HG03442 (cell line): ENCODE results near the gene CHD9NB.
A peak's percentile ranks its signal among the peaks of the same experiment; 100 is the strongest.

Experiments
- ATAC-seq: cut with Tn5 transposase; IDR thresholded peaks from one replicate; pipeline ENCODE4 v1.9.1; 2021; ENCODE audit warnings: mild to moderate bottlenecking, moderate library complexity; ENCODE audit not compliant: unreplicated experiment

CHD9NB gene

DNA sequence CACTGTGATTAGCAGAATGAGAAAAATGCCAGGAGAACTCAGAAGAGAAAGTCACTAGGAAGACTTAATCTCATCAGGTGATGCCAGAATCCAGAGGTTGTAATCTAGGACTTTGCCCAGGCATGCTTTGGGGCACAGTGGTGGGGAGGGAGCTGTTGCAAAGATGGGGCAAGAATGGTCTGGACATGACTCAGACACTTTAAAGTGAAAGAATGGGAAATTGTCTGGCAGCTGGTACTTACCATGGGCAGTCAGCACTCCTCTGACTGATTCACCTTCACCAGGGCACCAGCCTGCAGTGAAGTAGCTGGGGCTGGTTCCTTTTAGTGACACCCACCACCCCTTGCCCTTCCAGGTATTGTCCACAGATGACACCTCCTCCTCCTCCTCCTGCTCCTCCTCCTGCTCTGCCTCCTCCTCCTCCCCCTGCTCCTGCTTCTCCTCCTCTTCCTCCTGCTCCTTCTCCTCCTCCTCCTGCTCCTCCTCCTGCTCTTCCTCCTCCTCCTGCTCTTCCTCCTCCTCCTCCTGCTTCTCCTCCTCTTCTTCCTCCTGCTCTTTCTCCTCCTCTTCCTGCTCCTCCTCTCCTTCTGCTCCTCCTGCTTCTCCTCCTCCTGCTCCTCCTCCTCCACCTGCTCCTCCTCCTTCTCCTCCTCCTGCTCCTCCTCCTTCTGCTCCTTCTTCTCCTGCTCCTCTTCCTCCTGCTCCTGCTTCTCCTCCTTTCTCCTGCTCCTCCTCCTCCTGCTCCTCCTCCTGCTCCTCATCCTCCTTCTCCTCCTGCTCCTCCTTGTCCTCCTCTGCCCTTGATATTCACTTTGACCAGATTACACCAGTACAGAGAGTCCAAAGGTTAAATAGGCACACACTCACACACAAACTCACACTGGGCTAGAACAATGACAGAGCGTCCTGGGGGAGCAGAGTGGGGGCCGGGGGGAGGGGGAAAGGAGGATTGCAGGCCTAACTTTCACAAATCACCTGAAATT, at the start of gene CHD9NB:
Gene CHD9NB (minus strand): TSS at position 379 of the 983 bp plus-strand sequence. CDS start 8,739 bp downstream, outside the sequence.
- peak; percentile 32 for ATAC-seq

DNA sequence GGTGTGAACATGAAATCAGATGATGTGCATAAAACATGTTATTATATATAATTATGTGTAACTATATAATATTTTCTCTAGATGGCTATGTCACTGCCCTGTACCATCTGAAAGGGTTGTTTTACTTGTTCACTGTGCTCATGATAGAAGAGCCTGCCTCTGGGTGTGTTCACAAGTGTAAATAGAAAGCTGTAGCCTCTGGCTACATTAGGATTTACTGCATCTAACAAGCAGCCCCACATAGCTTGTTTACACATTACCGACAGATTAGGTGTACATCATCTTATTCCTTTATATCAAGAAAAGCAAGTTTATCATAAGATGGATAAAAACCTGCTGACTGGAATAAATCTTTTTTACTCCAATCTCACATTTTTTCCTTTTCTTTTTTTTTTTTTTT, 48.2 kb upstream of the CHD9NB start:
- ATAC-seq: no peak

DNA sequence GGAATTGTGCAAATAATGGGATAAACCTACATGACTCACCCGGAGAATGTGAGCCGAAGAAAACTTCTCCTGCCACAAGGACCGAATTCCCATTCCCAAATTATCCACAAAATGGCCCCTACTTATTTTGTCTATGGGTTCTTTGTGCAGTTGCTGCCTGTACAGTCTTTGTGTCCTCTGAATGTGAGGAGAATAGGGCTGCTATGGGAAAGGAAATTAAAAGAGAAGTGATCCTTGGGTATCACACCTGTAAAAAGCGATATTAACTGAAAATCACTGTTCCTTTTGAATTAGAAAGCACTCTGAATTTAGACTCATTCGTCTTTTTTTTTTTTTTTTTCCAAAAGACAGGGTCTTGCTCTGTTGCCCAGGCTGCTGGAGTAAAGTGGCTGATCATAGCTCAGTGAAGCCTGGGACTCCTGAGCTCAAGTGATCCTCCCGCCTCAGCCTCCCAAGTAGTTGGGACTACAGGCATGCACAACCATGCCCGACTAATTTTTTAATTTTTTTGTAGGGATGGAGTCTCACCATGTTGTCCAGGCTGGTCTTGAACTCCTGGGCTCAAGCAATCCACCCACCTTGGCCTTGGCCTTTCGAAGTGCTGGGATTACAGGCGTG, 47.5 kb upstream of the CHD9NB start:
- no peak for ATAC-seq

DNA sequence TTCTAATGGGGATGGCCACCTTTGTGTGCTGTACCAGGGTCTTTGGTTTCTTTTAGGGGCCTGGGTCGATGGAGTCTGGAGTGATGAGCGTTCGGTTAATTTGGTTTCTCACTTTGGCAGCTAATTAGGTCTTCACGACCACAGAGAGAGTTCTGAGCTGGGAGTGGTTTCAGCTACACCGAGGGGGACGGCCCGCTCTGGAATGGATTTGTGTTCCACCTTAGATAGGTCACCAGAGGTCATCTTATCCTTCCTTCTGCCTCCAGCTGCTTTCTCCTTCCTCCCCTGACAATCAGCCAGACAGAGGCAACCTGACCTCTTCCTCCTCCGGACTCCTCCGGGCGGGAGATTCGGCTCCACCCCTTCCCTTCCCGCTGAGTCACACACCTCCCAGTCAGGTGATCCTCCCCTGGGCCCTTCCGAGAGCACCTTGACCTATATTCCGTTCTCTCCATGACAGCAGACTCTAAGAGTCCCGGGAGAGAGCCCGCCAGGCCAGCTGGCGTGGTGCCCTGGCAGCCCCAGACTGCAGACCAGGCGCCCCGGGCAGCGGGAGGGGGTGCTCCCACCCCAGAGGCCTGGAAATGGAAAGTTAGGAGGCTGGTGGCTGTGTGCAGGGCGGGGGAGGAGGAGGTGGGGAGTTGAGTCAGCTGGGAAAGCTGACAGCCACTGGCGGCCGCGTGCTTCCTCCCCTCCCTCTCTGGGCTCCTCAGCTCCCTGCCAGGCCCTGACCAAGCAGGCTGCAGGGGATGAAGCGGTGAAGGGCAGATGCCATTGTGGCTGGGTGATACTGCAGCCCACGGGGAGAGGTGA, 46.8 kb upstream of the CHD9NB start:
- peak; percentile 45 for ATAC-seq

DNA sequence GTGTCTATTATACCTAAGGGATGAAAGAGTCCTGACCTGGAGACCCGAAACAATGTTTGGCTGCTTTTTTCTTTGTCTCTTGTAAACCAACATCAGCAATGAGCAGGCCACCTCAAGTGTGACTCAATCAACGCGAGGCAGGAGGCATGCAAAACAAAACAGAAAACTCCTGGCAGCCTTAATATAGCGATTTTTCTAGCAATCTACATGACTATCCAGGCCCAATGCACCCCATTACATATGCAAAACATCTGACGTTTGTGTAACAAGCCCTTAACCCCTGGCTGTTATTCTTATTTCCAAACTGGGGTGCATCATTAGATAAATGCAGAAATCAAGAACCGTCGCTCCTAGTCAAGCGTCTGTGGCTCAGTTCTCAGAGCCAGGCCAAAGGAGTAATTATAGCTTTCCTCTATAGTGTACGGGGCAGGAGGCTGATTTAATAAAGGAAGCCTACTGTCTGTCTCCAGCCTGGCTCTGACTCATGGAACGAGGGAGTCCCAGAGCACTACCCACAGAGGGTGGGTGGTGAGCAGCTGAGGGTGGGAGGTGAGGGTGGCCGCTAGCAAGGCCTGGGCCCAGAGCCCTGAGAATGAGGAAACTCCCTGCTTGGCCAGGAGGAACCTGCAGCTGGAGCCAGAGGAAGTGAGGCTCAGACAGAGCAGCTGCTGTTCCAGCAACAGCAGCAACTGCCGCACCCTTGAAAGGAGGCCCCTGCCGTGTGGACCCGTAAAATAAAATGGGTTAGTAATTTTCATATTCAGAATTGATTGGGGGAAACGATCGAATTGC, 46.0 kb upstream of the CHD9NB start:
- peak; percentile 57 for ATAC-seq

DNA sequence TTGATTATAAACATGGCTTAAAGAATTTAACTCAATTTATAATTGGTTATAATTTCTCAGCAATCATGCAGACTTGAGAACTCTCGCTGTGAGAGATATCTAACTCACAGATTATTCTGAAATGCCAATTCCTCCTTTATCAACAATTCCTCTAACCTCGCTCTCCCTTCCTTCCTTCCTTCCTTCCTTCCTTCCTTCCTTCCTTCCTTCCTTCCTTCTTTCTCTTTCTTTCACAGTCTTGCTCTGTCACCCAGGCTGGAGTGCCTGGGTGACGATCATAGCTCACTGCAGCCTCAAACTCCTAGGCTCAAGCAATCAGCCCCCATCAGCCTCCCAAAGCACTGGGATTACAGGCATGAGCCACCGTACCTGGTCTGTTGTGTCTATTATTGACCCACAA, 44.5 kb upstream of the CHD9NB start:
- ATAC-seq: no peak

DNA sequence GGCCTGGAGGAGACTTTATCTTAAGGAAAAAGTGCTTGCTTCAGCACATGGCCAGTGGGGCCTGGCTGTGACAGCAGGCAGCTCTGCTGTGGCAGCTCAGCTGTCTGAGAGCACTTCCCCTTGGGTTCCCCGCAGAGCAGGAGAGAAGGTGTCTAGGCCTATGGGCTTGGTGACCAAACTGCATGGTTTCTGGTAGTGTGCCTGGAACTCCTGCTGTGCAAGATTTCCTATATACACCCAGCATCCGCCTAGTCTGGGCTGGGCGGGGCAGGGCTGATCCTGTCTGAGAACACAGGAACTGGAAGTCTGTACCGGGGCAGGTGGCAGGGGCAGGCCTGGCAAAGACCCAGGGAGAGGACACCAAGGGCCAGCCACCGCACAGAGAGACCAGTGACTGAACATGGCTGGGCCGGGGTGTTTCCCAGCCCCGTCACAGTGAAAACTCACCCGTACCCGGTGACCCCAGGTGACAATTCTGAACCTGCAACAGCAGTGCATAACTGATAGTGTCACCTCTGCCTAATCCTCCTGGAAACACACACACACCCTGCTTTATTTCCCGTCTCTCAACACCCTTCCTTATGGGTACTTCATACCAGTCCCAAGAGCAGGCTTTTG, 41.4 kb upstream of the CHD9NB start:
- peak; percentile 36 for ATAC-seq

DNA sequence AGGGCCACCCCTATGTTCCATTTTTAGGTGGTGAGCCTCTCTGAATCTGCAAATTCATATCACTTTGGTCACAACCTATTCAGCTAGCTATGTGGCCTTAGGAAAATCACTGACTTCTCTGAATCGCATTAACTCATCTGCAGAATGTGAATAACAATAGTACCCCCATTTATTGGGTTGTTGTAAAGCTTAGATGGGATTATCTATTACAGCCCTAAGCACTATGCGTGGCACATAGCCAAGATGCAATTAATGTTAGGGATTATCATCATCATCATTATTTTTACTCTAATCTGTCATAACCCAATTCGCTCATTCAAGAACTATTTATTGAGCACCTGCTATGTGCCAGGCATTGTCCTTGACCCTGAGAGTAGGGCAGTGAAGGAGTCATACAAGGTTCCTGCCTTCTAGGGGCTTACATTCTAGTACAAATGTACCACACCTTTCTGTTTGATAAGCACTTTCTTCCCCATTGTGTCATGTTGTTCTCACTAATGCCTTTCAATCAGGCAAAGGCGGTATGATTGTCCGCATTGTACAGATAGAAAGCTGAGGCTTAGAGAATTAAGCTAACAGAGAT, 40.6 kb upstream of the CHD9NB start:
- ATAC-seq: no peak

DNA sequence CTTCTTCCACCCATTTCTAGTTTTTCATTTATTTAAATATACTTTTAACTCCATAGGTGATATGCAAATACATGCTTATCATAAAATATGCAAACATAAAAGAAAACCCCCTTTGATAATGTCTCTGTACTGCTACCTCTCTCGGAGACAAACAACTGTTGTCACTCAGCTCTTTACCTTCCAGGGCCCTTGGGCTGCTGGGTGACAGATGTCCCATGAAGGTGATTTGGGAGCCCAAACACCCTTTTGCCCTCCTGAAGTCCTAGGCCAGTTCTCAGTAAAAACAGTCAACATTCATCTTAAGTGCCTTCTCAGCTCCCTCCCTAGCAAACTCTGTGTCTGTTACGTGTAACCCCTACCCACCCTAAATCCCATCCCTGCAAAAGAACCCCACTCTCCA, 39.6 kb upstream of the CHD9NB start:
- ATAC-seq: no peak

DNA sequence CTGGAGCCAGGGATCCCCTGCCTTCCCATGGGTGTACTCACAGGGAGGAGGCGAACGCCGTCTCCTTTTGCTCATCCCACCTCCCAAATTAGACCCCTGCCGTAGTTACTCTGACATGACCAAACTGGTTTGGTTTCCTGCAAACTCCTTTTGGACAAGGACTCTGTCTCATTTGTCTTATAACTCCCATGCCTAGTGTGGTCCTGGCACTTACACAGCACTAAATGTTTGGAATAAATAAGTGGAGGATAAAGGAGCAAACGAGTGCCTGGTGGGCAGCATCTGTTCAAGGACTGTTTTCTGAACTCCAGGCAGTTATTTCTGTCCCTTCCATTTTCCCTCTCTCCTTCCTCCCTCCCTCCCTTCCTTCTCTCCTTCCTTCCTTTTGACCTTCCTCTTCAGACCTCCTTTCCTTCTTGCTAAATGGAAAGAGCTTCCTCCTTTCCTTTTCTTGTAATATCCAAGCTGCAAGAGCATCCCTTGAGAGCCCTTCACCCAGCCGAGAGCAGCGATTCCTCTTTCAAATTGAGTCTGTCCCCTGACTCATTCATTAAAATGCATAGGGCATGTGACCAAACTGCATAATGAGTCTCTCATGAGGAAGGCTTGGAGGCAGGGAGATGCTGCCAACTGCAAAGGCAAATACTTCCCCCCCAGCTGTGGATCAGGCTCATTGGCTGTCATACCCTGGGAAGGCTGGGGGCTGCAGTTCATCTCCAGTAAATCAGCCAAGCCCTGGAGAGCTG, 38.9 kb upstream of the CHD9NB start:
- peak; percentile 47 for ATAC-seq

DNA sequence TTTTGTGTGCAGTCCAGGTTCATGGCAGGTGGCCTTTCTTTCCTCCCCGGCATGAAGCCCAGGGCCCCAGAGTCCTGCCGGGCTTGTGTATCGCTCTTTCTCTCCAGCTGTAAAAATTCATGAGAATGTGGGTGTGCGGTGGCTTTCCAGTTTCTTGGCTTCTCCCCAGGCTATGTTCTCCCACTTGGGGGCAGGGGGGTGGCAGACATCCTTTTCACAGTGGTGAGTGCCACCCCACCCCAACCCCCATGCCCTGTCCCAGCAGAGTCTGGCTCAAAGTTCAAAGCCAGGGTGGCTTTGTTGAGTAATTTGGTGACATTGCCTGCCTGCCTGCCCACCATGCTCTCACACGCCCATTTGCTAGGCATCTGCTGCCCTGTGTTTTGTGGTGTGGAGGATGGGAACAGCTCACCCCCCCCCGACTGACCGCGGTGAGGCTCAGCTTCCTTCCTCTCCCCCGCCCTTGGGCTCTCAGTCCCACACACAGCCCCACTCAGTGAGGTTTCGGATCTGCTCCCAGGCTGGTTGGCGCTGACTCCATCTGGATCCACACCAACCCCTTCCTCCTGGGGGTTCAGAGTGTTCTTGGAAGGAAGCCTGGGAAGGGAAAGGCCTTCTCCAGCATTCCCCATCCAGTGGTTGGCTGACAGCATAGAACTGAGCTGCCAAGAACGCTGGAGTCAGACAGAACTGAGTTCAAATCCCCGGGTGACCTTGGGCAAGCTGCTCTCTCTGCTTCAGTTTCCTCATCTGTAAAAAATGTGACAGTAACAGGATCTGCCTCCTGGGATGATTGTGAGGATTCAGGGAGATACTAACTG, 38.1 kb upstream of the CHD9NB start:
- ATAC-seq: peak; percentile 62

DNA sequence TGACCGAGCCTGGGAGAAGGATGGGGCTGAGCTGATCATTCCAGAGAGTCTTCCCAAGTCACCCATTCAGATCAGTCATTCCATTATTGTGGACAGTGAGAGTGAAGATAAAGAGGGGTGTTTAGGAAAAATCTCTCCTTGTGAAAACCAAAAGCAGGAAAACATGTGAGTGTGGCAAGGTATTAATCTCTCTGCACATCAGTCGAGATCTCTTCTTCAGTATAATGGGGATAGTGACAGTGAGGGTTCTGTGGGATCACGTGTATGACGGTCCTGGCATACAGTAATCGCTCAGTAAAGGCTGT, 37.5 kb upstream of the CHD9NB start:
- no peak for ATAC-seq

DNA sequence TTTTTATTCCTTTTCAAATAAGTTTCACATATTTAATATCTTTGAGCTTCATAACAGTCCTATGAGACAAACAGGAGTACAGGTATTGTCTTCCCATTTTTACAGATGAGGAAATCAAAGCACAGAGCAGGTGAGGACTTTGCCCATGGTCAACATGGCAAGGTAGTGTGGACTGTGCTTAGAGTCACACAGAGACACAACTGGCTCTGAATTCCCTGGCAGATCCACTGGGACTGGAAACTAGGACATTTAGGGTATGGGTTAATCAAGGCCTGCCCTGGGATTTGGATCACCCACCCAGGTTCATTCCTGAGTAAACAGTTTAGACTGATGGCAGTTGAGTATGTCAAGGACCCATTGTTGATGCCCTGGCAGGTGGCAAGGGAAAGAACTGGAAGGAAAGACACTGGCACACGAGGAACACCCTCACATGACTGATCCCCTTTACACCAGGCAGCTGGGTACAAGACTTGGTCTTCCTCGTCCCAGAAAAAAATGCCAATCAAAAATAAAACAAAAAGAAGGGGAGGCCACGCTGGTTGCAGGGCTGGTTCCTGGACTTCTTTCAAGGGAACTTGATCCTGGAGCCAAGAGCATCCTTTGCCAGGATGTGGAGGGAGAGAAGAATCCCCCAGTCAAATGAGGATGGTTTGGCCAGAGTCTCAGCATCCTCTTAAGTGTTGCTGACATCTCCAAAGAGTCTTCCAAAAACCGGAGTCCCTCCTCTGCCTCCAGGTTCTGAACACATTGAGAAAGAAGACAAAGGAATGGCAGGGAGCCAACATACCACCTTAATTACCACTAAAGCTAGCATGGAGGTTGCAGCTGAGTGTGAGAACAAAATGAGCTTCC, 37.0 kb upstream of the CHD9NB start:
- ATAC-seq: no peak

DNA sequence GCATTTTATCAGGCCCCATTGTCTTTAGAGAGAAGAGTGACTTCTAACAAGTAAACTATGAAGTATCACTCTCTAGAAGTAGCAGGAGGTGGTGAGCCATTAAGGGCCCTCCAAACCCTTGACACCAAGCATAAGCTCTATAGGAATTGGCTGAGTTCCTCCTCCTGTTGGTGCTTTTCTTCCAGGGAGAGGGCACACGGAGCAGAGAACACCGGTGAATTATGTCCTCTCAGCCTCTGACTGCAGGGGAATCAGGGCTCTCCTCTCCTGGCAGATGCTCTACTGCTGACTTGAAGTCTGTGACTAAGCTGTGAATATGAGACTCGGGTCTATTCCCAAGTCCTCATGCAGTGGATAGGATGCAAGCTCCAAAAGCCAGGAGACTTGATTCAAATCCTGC, 34.4 kb upstream of the CHD9NB start:
- ATAC-seq: no peak

DNA sequence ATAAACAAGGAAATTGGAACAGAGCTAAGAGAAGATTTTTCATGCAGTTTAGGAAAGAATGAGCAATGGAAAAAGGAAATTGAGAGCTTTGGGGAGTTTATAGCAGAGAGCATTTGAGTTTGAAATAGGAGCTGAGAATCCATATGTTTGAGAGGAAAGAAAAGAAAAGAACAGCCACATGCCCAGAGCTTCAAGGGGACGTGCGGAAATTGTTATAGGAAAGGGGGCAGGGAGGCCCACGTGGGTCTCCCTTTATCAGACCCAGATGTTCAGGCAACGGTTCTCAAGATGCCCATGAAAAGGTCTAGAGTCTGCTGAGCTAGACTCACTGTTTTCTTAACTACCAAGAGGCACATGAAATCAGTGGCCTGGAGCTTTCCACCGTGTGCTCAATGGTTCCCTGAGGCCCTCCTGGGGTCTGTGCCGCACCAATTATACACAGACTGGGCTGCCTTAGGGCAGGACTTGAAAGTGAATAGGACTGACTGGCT, 33.3 kb upstream of the CHD9NB start:
- no peak for ATAC-seq

DNA sequence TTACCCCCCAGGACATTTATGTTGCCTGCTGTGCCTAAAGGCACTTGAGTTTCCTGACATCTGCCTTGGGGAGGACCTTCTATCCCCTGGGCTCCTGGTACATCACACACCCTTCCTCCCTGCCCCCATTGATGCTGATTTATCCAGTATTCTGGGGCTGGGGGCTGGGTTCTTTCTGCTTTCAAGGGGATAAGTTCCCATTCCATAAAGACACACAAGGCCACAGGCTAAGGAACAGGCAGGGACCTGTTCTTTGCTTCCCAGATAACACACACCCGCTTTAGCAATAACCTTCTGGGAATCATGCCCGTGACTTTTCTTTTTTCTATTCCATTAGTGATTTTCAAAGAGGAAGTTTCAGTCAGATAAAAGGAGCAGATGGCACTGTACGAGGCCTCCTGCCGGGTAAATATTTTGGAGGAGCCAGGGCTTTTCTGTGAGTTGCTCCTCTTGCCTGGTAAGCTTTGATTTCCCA, 32.7 kb upstream of the CHD9NB start:
- ATAC-seq: no peak

DNA sequence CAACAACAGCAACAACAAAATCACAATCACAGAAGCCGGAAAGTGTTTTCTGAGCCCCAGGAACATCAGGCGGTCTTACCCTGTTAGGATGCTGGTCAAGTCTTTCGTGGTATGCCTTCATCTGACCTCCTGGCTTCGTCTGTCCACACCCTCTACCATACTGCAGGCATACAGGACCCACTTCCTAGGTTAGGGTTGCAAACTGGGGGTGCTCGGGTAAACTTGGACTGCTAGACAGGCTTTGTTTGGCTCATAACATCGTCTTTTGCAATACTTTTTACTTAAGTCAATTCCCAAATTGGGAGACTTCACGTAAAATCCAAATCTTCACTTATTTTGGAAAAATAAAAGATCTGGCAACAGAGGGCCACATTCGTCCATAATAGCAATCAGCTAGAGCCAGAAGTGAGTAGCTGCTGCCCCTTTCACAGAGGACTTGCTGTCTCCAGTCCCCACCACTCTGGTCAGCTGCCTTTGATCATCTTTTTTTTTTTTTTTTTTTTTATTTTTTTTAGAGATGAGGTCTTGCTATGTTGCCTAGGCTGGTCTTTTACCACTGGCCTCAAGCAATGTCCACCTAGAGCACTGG, 32.1 kb upstream of the CHD9NB start:
- ATAC-seq: no peak
